ENCODE measurements around the gene MAPK10.
"Not testable (repeated sequence)": the region's sequence is repeated elsewhere in the genome, so short reads cannot be mapped to it uniquely, and the experiment has no call there.

MAPK10 gene

GRCh38 chr4:86181585-86181984 lies 178.3 kb downstream of the MAPK10 start:
- POLR2A ChIA-PET: no interaction called here
- no peak for DNase-seq (ENCODE audit: extremely low spot score)
- CTCF ChIA-PET: no interaction called here
- TF ChIP-seq TARDBP (IDR thresholded peaks at IDR 0.05) (no peak), ARNT (IDR thresholded peaks at IDR 0.05) (no peak), FOXK2 (IDR thresholded peaks at IDR 0.05) (no peak), L3MBTL2 (conservative IDR thresholded peaks at IDR 0.05) (no peak), FOXA1 (IDR thresholded peaks at IDR 0.05) (no peak), NFRKB (IDR thresholded peaks at IDR 0.05) (no peak), FOXM1 (IDR thresholded peaks at IDR 0.05; ENCODE audit: borderline replicate concordance) (no peak), LEF1 (IDR thresholded peaks at IDR 0.05; ENCODE audit: borderline replicate concordance) (no peak), HDGF (IDR thresholded peaks at IDR 0.05; ENCODE audit: borderline replicate concordance) (no peak), BHLHE40 (IDR thresholded peaks at IDR 0.05; ENCODE audit: borderline replicate concordance) (no peak), SUZ12 (IDR thresholded peaks at IDR 0.05) (no peak), CTBP1 (IDR thresholded peaks at IDR 0.05; ENCODE audit: borderline replicate concordance) (no peak), PKNOX1 (IDR thresholded peaks at IDR 0.05) (no peak), ELF4 (IDR thresholded peaks at IDR 0.05) (no peak)

GRCh38 chr4:86178211-86178610 lies 181.6 kb downstream of the MAPK10 start:
- TF ChIP-seq NFRKB (IDR thresholded peaks at IDR 0.05): no peak
- no peak for TF ChIP-seq SP1 (IDR thresholded peaks at IDR 0.05)
- TF ChIP-seq FOXA1 (IDR thresholded peaks at IDR 0.05): no peak
- TF ChIP-seq HDGF (IDR thresholded peaks at IDR 0.05; ENCODE audit: borderline replicate concordance): no peak
- TF ChIP-seq TARDBP (IDR thresholded peaks at IDR 0.05): no peak
- no peak for TF ChIP-seq ARNT (IDR thresholded peaks at IDR 0.05)
- no peak for TF ChIP-seq ZNF384 (IDR thresholded peaks at IDR 0.05)
- TF ChIP-seq ELF4 (IDR thresholded peaks at IDR 0.05): no peak
- no peak for TF ChIP-seq BHLHE40 (IDR thresholded peaks at IDR 0.05; ENCODE audit: borderline replicate concordance)
- TF ChIP-seq CTBP1 (IDR thresholded peaks at IDR 0.05; ENCODE audit: borderline replicate concordance): no peak
- no peak for DNase-seq (ENCODE audit: extremely low spot score)
- POLR2A ChIA-PET: no interaction called here
- CTCF ChIA-PET: no interaction called here

- DNase-seq (ENCODE audit: extremely low spot score): no peak
- CTCF ChIA-PET: interaction anchor here (0.6 kb wide), 1 partner anchor 305 kb away, joined by 5 read pairs; no protein-coding TSS in a partner anchor
- POLR2A ChIA-PET: no interaction called here
- TF ChIP-seq L3MBTL2 (conservative IDR thresholded peaks at IDR 0.05): no peak
- TF ChIP-seq LEF1 (IDR thresholded peaks at IDR 0.05; ENCODE audit: borderline replicate concordance): no peak
- TF ChIP-seq ZNF384 (IDR thresholded peaks at IDR 0.05): no peak
- TF ChIP-seq TARDBP (IDR thresholded peaks at IDR 0.05): no peak
- no peak for TF ChIP-seq ARNT (IDR thresholded peaks at IDR 0.05)
- TF ChIP-seq BHLHE40 (IDR thresholded peaks at IDR 0.05; ENCODE audit: borderline replicate concordance): no peak
- TF ChIP-seq SUZ12 (IDR thresholded peaks at IDR 0.05): no peak
- TF ChIP-seq FOXK2 (IDR thresholded peaks at IDR 0.05): no peak
- no peak for TF ChIP-seq FOXA1 (IDR thresholded peaks at IDR 0.05)
- TF ChIP-seq ELF4 (IDR thresholded peaks at IDR 0.05): no peak
- no peak for TF ChIP-seq HDGF (IDR thresholded peaks at IDR 0.05; ENCODE audit: borderline replicate concordance)
- TF ChIP-seq CTBP1 (IDR thresholded peaks at IDR 0.05; ENCODE audit: borderline replicate concordance): no peak
- TF ChIP-seq SP1 (IDR thresholded peaks at IDR 0.05): no peak
Measured at GRCh38 chr4:86174506-86174905, 185.3 kb downstream of the MAPK10 start.

- CTCF ChIA-PET: not testable (repeated sequence)
Measured at GRCh38 chr4:86168335-86168734, 191.5 kb downstream of the MAPK10 start.

GRCh38 chr4:86160426-86160825 lies 199.4 kb downstream of the MAPK10 start:
- ChIA-PET POLR2A (no interaction called here), CTCF (no interaction called here)
- TF ChIP-seq TARDBP (IDR thresholded peaks at IDR 0.05) (no peak), FOXA1 (IDR thresholded peaks at IDR 0.05) (no peak), HDGF (IDR thresholded peaks at IDR 0.05; ENCODE audit: borderline replicate concordance) (no peak), SP1 (IDR thresholded peaks at IDR 0.05) (no peak), CTBP1 (IDR thresholded peaks at IDR 0.05; ENCODE audit: borderline replicate concordance) (no peak), BHLHE40 (IDR thresholded peaks at IDR 0.05; ENCODE audit: borderline replicate concordance) (no peak), FOXM1 (IDR thresholded peaks at IDR 0.05; ENCODE audit: borderline replicate concordance) (no peak), ELF4 (IDR thresholded peaks at IDR 0.05) (no peak), FOXK2 (IDR thresholded peaks at IDR 0.05) (no peak)
- no peak for DNase-seq (ENCODE audit: extremely low spot score)

More at GRCh38 chr4:86168335-86168734, 191.5 kb downstream of the MAPK10 start:
- POLR2A ChIA-PET; DNase-seq (ENCODE audit: extremely low spot score): not testable (repeated sequence)

- ChIA-PET POLR2A (no interaction called here), CTCF (no interaction called here)
- TF ChIP-seq TARDBP (IDR thresholded peaks at IDR 0.05): no peak
- DNase-seq (ENCODE audit: extremely low spot score): no peak
Measured at GRCh38 chr4:86159216-86159615, 200.6 kb downstream of the MAPK10 start.

GRCh38 chr4:86156531-86156930 lies 203.3 kb downstream of the MAPK10 start:
- POLR2A ChIA-PET: no interaction called here
- CTCF ChIA-PET: no interaction called here
- DNase-seq (ENCODE audit: extremely low spot score): no peak
- TF ChIP-seq NFRKB (IDR thresholded peaks at IDR 0.05): no peak
- no peak for TF ChIP-seq FOXM1 (IDR thresholded peaks at IDR 0.05; ENCODE audit: borderline replicate concordance)
- no peak for TF ChIP-seq PKNOX1 (IDR thresholded peaks at IDR 0.05)
- TF ChIP-seq ZNF384 (IDR thresholded peaks at IDR 0.05): no peak
- no peak for TF ChIP-seq SP1 (IDR thresholded peaks at IDR 0.05)
- no peak for TF ChIP-seq BHLHE40 (IDR thresholded peaks at IDR 0.05; ENCODE audit: borderline replicate concordance)
- no peak for TF ChIP-seq CTBP1 (IDR thresholded peaks at IDR 0.05; ENCODE audit: borderline replicate concordance)
- TF ChIP-seq LEF1 (IDR thresholded peaks at IDR 0.05; ENCODE audit: borderline replicate concordance): no peak
- no peak for TF ChIP-seq ELF4 (IDR thresholded peaks at IDR 0.05)
- no peak for TF ChIP-seq FOXK2 (IDR thresholded peaks at IDR 0.05)
